HEK293 (cell line): ENCODE measurements around the gene NAP1L1.

Experiments used
- CTCF ChIA-PET: fragments of 350-600 bp; formaldehyde crosslinking; extraction: SDS; loops from one replicate; lab custom pipeline; 2021; ENCODE audit warnings: antibody characterized with exemption; lab: Yijun Ruan, JAX
- POLR2A ChIA-PET: fragments of 300-600 bp; formaldehyde crosslinking; extraction: SDS; loops from one replicate; lab custom pipeline; 2020; ENCODE audit warnings: antibody characterized with exemption, inconsistent platforms; lab: Yijun Ruan, JAX
- H3K27ac ChIP-seq: fragments of 200-500 bp; sonication (Bioruptor generic); 2 replicates; pipeline ENCODE4 v1.5.1; 2014; ENCODE audit warnings: low read depth, low read length, control low read depth, inconsistent platforms; ENCODE audit errors: extremely low read depth
- H3K36me3 ChIP-seq, 2 experiments: fragments of 200-500 bp in 1 of 2; sonication (Bioruptor generic) in 1 of 2; 1 replicate in 1 of 2; 2 replicates in 1 of 2; pipeline ENCODE4 v1.5.1; 2014 to 2017; ENCODE audit warnings: inconsistent platforms in 2 of 2, low read length in 2 of 2; ENCODE audit not compliant: control insufficient read depth in 2 of 2, insufficient read depth in 1 of 2
- H3K4me1 ChIP-seq: fragments of 200-500 bp; sonication (Bioruptor generic); 2 replicates; pipeline ENCODE4 v1.5.1; 2014; ENCODE audit warnings: mild to moderate bottlenecking, low read length, inconsistent platforms; ENCODE audit not compliant: control insufficient read depth, insufficient read depth
- H3K4me3 ChIP-seq: 2 replicates; pipeline ENCODE4 v1.5.1; 2011; ENCODE audit warnings: low read depth, mild to moderate bottlenecking, control low read depth, low read length, moderate library complexity
- H3K9me3 ChIP-seq: fragments of 200-500 bp; sonication (Bioruptor generic); 2 replicates; pipeline ENCODE4 v1.5.1; 2014; ENCODE audit warnings: low read depth, low read length, inconsistent platforms; ENCODE audit not compliant: control insufficient read depth, insufficient read depth
- CTCF ChIP-seq: fragments of 450-650 bp; formaldehyde crosslinking; IDR thresholded peaks from 2 replicates; pipeline ENCODE4 v1.5.1; 2016; ENCODE audit warnings: missing biosample characterization, missing genetic modification characterization
- FEZF1 ChIP-seq: fragments of 450-650 bp; formaldehyde crosslinking; IDR thresholded peaks from 2 replicates; pipeline ENCODE4 v1.5.1; 2016; ENCODE audit warnings: missing biosample characterization, missing genetic modification characterization
- HIC1 ChIP-seq: fragments of 450-650 bp; formaldehyde crosslinking; IDR thresholded peaks from 2 replicates; pipeline ENCODE4 v1.5.1; 2016; ENCODE audit warnings: missing biosample characterization, missing genetic modification characterization
- KLF9 ChIP-seq: fragments of 450-650 bp; formaldehyde crosslinking; IDR thresholded peaks from 2 replicates; pipeline ENCODE4 v1.5.1; 2016; ENCODE audit warnings: missing biosample characterization, missing genetic modification characterization, low read depth
- ZFP41 ChIP-seq: fragments of 450-650 bp; formaldehyde crosslinking; IDR thresholded peaks from 2 replicates; pipeline ENCODE4 v1.5.1; 2016; ENCODE audit warnings: missing biosample characterization, missing genetic modification characterization, borderline replicate concordance
- ZNF140 ChIP-seq: fragments of 450-650 bp; formaldehyde crosslinking; IDR thresholded peaks from 2 replicates; pipeline ENCODE4 v1.5.1; 2016; ENCODE audit warnings: missing biosample characterization, missing genetic modification characterization
- ZNF2 ChIP-seq: fragments of 450-650 bp; formaldehyde crosslinking; IDR thresholded peaks from 2 replicates; pipeline ENCODE4 v1.5.1; 2016; ENCODE audit warnings: missing biosample characterization, missing genetic modification characterization
- ZNF239 ChIP-seq: fragments of 450-650 bp; formaldehyde crosslinking; IDR thresholded peaks from 2 replicates; pipeline ENCODE4 v1.5.1; 2016; ENCODE audit warnings: missing biosample characterization, missing genetic modification characterization
- ZNF302 ChIP-seq: fragments of 450-650 bp; formaldehyde crosslinking; IDR thresholded peaks from 2 replicates; pipeline ENCODE4 v1.5.1; 2016; ENCODE audit warnings: missing biosample characterization, missing genetic modification characterization, low read depth
- ZNF335 ChIP-seq: fragments of 450-650 bp; formaldehyde crosslinking; conservative IDR thresholded peaks from 2 replicates; pipeline ENCODE4 v1.5.1; 2016; ENCODE audit warnings: missing biosample characterization, missing genetic modification characterization
- ZNF513 ChIP-seq: fragments of 450-650 bp; IDR thresholded peaks from 2 replicates; pipeline ENCODE4 v1.5.1; 2018; ENCODE audit warnings: missing biosample characterization, missing genetic modification characterization
- ZNF530 ChIP-seq: fragments of 450-650 bp; formaldehyde crosslinking; IDR thresholded peaks from 2 replicates; pipeline ENCODE4 v1.5.1; 2016; ENCODE audit warnings: low read depth, missing biosample characterization, missing genetic modification characterization
- ZNF544 ChIP-seq: fragments of 450-650 bp; formaldehyde crosslinking; IDR thresholded peaks from 2 replicates; pipeline ENCODE4 v1.5.0; 2017; ENCODE audit warnings: missing biosample characterization, missing genetic modification characterization
- ZNF560 ChIP-seq: fragments of 450-650 bp; formaldehyde crosslinking; IDR thresholded peaks from 2 replicates; pipeline ENCODE4 v1.5.1; 2017; ENCODE audit warnings: missing biosample characterization, missing genetic modification characterization, borderline replicate concordance
- ZNF600 ChIP-seq: fragments of 450-650 bp; formaldehyde crosslinking; IDR thresholded peaks from 2 replicates; pipeline ENCODE4 v1.5.1; 2016; ENCODE audit warnings: missing biosample characterization, missing genetic modification characterization
- ZNF677 ChIP-seq: fragments of 450-650 bp; IDR thresholded peaks from 2 replicates; pipeline ENCODE4 v1.5.0; 2018; ENCODE audit warnings: missing biosample characterization, mild to moderate bottlenecking, missing genetic modification characterization, moderate library complexity
- ZNF747 ChIP-seq: fragments of 450-650 bp; formaldehyde crosslinking; IDR thresholded peaks from 2 replicates; pipeline ENCODE4 v1.5.1; 2016; ENCODE audit warnings: missing biosample characterization, missing genetic modification characterization
- TF ChIP-seq, protein P1 (sequence below): fragments of 450-650 bp; formaldehyde crosslinking; IDR thresholded peaks from 2 replicates; pipeline ENCODE4 v1.5.1; 2016; ENCODE audit warnings: missing biosample characterization, missing genetic modification characterization
- TF ChIP-seq, protein P2 (sequence below): fragments of 450-650 bp; formaldehyde crosslinking; IDR thresholded peaks from 2 replicates; pipeline ENCODE4 v1.5.1; 2017; ENCODE audit warnings: missing biosample characterization, missing genetic modification characterization
- TF ChIP-seq, protein P3 (sequence below): fragments of 450-650 bp; formaldehyde crosslinking; IDR thresholded peaks from 2 replicates; pipeline ENCODE4 v1.5.1; 2016; ENCODE audit warnings: missing biosample characterization, missing genetic modification characterization, borderline replicate concordance

The NAP1L1 gene

DNA sequence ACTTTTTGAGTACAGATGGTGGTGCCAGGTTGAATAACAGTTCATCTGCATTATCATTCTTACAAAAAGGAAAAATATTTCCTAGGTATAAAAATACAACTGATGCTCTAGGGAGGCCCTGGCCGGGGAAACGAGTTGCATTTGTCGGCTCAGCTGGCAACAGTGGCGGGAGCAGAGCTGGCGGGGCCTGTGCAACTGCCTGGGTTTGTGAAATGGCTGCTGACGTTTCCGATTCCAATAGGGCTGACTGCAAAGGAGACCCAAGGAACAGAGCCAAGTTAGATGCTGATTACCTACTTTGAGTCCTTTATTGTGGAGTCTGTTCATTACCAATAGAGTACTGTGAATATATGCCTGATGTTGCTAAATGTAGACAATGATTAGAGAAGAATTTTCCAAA, 27.2 kb downstream of the NAP1L1 start:
- POLR2A ChIA-PET = no interaction called here
- CTCF ChIA-PET = no interaction called here
- Histone ChIP-seq H3K27ac (no peak overlapping the region), H3K4me3 (no peak overlapping the region), H3K36me3 (peaks cover 76 to 97% of the 10 kb centered on the region in 2 experiments), H3K9me3 (no peaks in the 10 kb centered on the region), H3K4me1 (no peaks in the 10 kb centered on the region)
- TF ChIP-seq, protein P1, sequence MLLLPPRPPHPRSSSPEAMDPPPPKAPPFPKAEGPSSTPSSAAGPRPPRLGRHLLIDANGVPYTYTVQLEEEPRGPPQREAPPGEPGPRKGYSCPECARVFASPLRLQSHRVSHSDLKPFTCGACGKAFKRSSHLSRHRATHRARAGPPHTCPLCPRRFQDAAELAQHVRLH (tag by site-specific recombination) = no peak
- TF ChIP-seq ZNF600 (tag by site-specific recombination) (no peak), ZNF140 (no peak), ZNF239 (no peak), ZNF747 (tag by site-specific recombination) (no peak), CTCF (tag by site-specific recombination) (no peak)
- TF ChIP-seq, protein P2, sequence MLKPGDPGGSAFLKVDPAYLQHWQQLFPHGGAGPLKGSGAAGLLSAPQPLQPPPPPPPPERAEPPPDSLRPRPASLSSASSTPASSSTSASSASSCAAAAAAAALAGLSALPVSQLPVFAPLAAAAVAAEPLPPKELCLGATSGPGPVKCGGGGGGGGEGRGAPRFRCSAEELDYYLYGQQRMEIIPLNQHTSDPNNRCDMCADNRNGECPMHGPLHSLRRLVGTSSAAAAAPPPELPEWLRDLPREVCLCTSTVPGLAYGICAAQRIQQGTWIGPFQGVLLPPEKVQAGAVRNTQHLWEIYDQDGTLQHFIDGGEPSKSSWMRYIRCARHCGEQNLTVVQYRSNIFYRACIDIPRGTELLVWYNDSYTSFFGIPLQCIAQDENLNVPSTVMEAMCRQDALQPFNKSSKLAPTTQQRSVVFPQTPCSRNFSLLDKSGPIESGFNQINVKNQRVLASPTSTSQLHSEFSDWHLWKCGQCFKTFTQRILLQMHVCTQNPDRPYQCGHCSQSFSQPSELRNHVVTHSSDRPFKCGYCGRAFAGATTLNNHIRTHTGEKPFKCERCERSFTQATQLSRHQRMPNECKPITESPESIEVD (tag by site-specific recombination) = no peak

DNA sequence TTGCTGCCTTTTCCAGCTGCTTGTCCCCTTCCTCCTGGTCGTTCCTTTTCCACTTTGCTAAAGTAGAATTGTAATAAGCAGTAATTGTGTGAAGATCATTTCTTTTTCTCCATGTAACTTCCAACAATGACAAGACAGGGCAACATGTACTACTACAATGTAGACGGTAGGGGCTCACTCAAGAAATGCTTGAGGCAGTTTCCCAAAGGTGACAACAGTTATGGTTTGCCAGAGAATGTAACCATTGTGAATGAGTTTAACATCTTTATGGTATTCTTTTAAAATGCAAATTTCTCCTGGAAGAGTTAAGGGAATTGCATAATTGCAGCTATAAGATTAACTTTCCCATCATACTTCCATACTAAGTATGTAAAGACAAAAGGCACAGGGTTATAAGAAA, 29.1 kb downstream of the NAP1L1 start:
- Histone ChIP-seq H3K36me3 (peaks cover 82 to 93% of the 10 kb centered on the region in 2 experiments), H3K4me3 (no peak overlapping the region), H3K9me3 (no peaks in the 10 kb centered on the region), H3K4me1 (no peaks in the 10 kb centered on the region), H3K27ac (no peak overlapping the region)
- ChIA-PET CTCF (interaction anchor here (0.6 kb wide), 1 partner anchor 258 kb away, joined by 6 read pairs; no protein-coding TSS in a partner anchor), POLR2A (no interaction called here)
- TF ChIP-seq ZNF677 (no peak), ZNF544 (tag by site-specific recombination) (no peak)

DNA sequence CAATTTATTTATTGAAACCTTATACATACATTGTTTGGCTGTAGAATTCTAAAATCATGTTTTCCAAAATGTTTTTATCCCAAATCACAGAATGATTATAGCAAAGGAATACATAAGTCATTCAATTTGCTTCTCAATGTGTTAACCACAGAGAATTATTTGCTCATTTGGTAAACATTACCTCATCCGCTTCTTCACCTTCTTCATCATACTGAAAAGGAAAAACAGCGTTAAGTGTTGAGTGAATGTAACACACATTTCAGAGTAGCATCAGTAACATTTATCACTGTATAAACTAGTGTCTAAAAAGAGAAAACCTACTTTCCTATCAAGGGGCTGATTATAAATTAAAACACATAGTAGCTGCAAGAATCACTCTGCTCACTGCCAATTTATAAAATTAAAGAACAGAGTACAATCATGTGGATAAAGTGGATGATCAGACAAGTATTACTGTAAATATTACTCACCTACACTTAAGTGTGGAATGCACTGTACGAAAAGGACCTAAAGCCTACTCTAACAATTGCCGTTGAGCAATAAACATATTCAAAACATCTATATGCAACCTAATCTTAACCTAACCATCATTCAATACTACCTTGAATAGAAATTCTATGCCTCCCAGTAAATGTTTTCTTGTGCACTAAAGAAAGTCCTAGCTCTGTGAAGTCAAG, 34.8 kb downstream of the NAP1L1 start:
- Histone ChIP-seq H3K4me1 (no peaks in the 10 kb centered on the region), H3K36me3 (peaks cover 63 to 85% of the 10 kb centered on the region in 2 experiments), H3K9me3 (no peaks in the 10 kb centered on the region), H3K4me3 (no peak overlapping the region), H3K27ac (no peak overlapping the region)
- POLR2A ChIA-PET = no interaction called here
- CTCF ChIA-PET = interaction anchor here (0.6 to 1.6 kb wide), 6 partner anchors 26 to 545 kb away, joined by 3 to 8 read pairs (median 5); partner anchors contain the start of gene BBS10
- TF ChIP-seq ZNF302 (tag by site-specific recombination) = no peak
- TF ChIP-seq KLF9 (tag by site-specific recombination) = no peak
- TF ChIP-seq ZNF560 = no peak
- no peak for TF ChIP-seq ZFP41 (tag by site-specific recombination)
- TF ChIP-seq, protein P3, sequence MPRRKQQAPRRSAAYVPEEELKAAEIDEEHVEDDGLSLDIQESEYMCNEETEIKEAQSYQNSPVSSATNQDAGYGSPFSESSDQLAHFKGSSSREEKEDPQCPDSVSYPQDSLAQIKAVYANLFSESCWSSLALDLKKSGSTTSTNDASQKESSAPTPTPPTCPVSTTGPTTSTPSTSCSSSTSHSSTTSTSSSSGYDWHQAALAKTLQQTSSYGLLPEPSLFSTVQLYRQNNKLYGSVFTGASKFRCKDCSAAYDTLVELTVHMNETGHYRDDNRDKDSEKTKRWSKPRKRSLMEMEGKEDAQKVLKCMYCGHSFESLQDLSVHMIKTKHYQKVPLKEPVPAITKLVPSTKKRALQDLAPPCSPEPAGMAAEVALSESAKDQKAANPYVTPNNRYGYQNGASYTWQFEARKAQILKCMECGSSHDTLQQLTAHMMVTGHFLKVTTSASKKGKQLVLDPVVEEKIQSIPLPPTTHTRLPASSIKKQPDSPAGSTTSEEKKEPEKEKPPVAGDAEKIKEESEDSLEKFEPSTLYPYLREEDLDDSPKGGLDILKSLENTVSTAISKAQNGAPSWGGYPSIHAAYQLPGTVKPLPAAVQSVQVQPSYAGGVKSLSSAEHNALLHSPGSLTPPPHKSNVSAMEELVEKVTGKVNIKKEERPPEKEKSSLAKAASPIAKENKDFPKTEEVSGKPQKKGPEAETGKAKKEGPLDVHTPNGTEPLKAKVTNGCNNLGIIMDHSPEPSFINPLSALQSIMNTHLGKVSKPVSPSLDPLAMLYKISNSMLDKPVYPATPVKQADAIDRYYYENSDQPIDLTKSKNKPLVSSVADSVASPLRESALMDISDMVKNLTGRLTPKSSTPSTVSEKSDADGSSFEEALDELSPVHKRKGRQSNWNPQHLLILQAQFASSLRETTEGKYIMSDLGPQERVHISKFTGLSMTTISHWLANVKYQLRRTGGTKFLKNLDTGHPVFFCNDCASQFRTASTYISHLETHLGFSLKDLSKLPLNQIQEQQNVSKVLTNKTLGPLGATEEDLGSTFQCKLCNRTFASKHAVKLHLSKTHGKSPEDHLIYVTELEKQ (tag by site-specific recombination) = no peak
- no peak for TF ChIP-seq ZNF530 (tag by site-specific recombination)
- TF ChIP-seq ZNF513 (tag by site-specific recombination) = peak; percentile 71; the same call in 1 of the 2 replicates
- no peak for TF ChIP-seq ZNF2 (tag by site-specific recombination)
- TF ChIP-seq HIC1 (tag by site-specific recombination) = 0 out of 2 replicates have a peak, but pooled peaks have one; percentile 16
- 0 out of 2 replicates have a peak, but pooled peaks have one; percentile 12 for TF ChIP-seq FEZF1 (tag by site-specific recombination)
- TF ChIP-seq ZNF335 (tag by site-specific recombination) = no peak
